Measurements from ENCODE around the gene GABRA4.

Gene GABRA4

GRCh38 chr4:46958742-46959488 lies 34.5 kb downstream of the GABRA4 start:
- DNase-seq (ENCODE audit: extremely low read depth, insufficient read length), result no peak
- no peak for TF ChIP-seq CTCF (IDR thresholded peaks at IDR 0.05; ENCODE audit: insufficient read depth, low read length, poor library complexity, severe bottlenecking)
- Histone ChIP-seq H3K4me3 (replicated peaks; ENCODE audit: low read depth, low read length) (no peak overlapping the region), H3K27me3 (replicated peaks; ENCODE audit: control insufficient read depth, insufficient read depth, low read length) (no peaks in the 10 kb centered on the region), H3K36me3 (ENCODE audit: control insufficient read depth, insufficient read depth, low read length) (no peaks in the 10 kb centered on the region)

DNA sequence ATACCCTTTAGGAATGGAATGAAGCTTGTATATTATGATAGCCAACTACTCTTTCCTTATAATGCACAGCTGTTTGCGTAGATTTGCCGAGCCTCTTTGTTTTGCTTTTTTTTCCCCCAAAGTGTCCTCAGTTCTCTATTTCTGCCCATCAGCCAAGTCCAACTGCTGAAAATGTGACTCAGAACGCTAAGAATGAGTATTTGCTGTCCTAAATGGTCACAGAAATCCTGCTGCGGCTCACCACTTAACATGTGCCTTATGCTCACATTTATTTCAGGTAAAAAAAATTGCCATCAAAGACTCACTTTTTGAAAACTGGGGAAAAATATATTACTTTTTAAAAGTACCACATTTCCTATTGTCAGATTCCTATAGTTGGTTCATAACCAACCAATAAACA lies 36.9 kb downstream of the GABRA4 start:
- DNase-seq (ENCODE audit: extremely low read depth, insufficient read length), result no peak
- H3K27me3 ChIP-seq (replicated peaks; ENCODE audit: control insufficient read depth, insufficient read depth, low read length), result no peaks in the 10 kb centered on the region
- no peaks in the 10 kb centered on the region for H3K36me3 ChIP-seq (ENCODE audit: control insufficient read depth, insufficient read depth, low read length)
- H3K4me3 ChIP-seq (replicated peaks; ENCODE audit: low read depth, low read length), result no peak overlapping the region
- no peak for TF ChIP-seq CTCF (IDR thresholded peaks at IDR 0.05; ENCODE audit: insufficient read depth, low read length, poor library complexity, severe bottlenecking)

DNA sequence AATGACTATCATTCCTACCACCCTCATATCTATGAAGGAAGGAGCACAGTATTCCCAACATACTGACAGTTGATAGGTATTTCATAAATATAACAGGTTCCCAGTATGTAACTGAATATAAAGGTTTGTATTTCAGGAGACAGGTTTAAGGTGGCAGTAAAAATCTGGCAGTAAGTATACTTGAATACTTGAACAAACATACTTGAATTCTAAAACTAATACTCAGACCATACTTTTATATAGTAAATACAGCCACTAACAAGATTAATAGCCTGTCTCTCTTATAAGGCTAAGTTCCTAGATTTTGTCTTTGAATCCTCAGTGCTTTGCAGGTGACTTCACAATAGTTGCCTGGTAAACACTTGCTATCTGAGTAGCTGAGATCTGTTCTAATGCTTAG lies 37.8 kb downstream of the GABRA4 start:
- no peak for DNase-seq (ENCODE audit: extremely low read depth, insufficient read length)
- Histone ChIP-seq H3K36me3 (ENCODE audit: control insufficient read depth, insufficient read depth, low read length) (no peaks in the 10 kb centered on the region), H3K4me3 (replicated peaks; ENCODE audit: low read depth, low read length) (no peak overlapping the region), H3K27me3 (replicated peaks; ENCODE audit: control insufficient read depth, insufficient read depth, low read length) (no peaks in the 10 kb centered on the region)
- TF ChIP-seq CTCF (IDR thresholded peaks at IDR 0.05; ENCODE audit: insufficient read depth, low read length, poor library complexity, severe bottlenecking), result no peak

DNA sequence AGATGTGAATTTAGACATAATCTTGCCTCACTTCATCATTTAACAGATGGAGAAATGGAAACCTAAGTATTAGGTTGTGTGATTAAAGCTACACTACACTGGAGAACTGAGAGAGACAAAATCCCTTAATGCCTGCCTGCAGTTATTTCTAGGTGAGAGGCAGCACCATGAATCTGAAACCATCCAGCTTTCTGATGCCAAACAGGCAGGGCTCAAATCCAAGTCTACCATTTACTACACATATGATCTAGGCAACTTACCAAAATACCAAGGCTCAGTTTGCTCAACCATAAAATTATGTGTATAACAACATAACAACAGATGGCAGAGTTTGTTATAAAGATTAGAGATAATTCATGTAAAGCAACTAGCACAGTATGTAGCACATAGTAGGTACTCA lies 38.7 kb downstream of the GABRA4 start:
- no peak for TF ChIP-seq CTCF (IDR thresholded peaks at IDR 0.05; ENCODE audit: insufficient read depth, low read length, poor library complexity, severe bottlenecking)
- DNase-seq (ENCODE audit: extremely low read depth, insufficient read length), result no peak
- no peaks in the 10 kb centered on the region for H3K36me3 ChIP-seq (ENCODE audit: control insufficient read depth, insufficient read depth, low read length)
- H3K4me3 ChIP-seq (replicated peaks; ENCODE audit: low read depth, low read length), result no peak overlapping the region
- H3K27me3 ChIP-seq (replicated peaks; ENCODE audit: control insufficient read depth, insufficient read depth, low read length), result no peaks in the 10 kb centered on the region

GRCh38 chr4:46953564-46953963 lies 39.8 kb downstream of the GABRA4 start:
- Histone ChIP-seq H3K27me3 (replicated peaks; ENCODE audit: control insufficient read depth, insufficient read depth, low read length) (no peaks in the 10 kb centered on the region), H3K4me3 (replicated peaks; ENCODE audit: low read depth, low read length) (no peak overlapping the region), H3K36me3 (ENCODE audit: control insufficient read depth, insufficient read depth, low read length) (no peaks in the 10 kb centered on the region)
- DNase-seq (ENCODE audit: extremely low read depth, insufficient read length), result no peak
- TF ChIP-seq CTCF (IDR thresholded peaks at IDR 0.05; ENCODE audit: insufficient read depth, low read length, poor library complexity, severe bottlenecking), result no peak

DNA sequence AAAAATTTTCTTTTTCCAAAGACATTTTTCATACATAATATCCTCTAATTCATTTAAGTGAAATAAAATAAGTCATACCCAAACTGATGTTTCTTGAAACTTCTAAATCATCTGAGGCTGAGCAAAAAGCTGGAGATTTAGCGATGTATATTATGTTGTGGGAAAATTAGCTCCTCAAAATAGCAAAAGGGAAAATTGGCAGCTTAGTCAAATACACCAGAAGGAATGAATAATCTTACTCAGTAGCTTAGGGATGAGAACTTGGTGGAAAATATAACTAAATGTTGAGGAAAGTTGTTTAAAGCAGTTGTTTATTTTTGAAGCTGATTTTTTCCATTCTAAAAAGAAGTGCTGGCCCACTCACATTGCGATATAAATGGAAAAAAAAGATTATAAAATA lies 40.9 kb downstream of the GABRA4 start:
- no peak for TF ChIP-seq CTCF (IDR thresholded peaks at IDR 0.05; ENCODE audit: insufficient read depth, low read length, poor library complexity, severe bottlenecking)
- Histone ChIP-seq H3K36me3 (ENCODE audit: control insufficient read depth, insufficient read depth, low read length) (no peaks in the 10 kb centered on the region), H3K27me3 (replicated peaks; ENCODE audit: control insufficient read depth, insufficient read depth, low read length) (no peaks in the 10 kb centered on the region), H3K4me3 (replicated peaks; ENCODE audit: low read depth, low read length) (no peak overlapping the region)
- no peak for DNase-seq (ENCODE audit: extremely low read depth, insufficient read length)
